ENCODE results near the gene KLK3.
"Not testable (repeated sequence)": the region's sequence is repeated elsewhere in the genome, so short reads cannot be mapped to it uniquely, and the experiment has no call there.

Gene KLK3

DNA sequence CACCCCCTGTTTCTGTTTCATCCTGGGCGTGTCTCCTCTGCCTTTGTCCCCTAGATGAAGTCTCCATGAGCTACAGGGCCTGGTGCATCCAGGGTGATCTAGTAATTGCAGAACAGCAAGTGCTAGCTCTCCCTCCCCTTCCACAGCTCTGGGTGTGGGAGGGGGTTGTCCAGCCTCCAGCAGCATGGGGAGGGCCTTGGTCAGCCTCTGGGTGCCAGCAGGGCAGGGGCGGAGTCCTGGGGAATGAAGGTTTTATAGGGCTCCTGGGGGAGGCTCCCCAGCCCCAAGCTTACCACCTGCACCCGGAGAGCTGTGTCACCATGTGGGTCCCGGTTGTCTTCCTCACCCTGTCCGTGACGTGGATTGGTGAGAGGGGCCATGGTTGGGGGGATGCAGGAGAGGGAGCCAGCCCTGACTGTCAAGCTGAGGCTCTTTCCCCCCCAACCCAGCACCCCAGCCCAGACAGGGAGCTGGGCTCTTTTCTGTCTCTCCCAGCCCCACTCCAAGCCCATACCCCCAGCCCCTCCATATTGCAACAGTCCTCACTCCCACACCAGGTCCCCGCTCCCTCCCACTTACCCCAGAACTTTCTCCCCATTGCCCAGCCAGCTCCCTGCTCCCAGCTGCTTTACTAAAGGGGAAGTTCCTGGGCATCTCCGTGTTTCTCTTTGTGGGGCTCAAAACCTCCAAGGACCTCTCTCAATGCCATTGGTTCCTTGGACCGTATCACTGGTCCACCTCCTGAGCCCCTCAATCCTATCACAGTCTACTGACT, at the start of gene KLK3:
KLK3 (plus strand) TSS at position 280 of the 775 bp plus-strand sequence; CDS start at position 321, 41 bp downstream.
- DNase-seq = no peak

DNA sequence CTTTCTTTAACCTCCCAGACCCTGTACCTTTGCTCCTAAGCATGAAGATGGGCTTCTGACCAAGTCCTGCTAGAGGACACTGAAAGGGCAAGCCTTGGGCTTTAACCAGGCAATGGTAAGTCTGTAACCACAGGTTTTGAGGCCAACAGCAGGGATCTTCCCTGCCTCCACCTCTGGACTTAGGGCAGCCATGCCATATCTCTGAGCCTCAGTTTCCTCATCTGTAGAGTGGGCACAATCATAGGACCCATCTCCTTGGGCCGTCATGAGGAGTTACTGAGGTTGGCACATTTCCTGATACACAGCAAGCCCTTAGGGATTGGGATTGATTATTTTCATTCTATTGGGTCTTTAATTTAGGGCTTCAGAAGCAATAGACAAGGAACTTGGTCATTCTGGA, 45.9 kb upstream of the KLK3 start:
- no peak for DNase-seq

DNA sequence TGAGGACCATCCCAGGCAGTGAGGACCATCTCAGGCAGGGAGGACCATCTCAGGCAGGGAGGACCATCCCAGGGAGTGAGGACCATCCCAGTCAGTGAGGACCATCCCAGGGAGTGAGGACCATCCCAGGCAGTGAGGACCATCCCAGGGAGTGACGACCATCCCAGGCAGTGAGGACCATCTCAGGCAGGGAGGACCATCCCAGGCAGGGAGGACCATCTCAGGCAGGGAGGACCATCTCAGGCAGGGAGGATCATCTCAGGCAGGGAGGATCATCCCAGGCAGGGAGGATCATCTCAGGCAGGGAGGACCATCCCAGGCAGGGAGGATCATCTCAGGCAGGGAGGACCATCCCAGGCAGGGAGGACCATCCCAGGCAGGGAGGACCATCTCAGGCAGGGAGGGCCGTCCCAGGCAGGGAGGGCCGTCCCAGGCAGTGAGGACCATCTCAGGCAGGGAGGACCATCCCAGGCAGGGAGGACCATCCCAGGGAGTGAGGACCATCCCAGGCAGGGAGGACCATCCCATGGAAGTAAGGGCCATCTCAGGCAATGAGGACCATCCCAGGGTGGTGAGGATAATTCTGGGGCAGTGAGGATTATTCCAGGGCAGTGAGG, 43.0 kb upstream of the KLK3 start:
- DNase-seq = not testable (repeated sequence)

DNA sequence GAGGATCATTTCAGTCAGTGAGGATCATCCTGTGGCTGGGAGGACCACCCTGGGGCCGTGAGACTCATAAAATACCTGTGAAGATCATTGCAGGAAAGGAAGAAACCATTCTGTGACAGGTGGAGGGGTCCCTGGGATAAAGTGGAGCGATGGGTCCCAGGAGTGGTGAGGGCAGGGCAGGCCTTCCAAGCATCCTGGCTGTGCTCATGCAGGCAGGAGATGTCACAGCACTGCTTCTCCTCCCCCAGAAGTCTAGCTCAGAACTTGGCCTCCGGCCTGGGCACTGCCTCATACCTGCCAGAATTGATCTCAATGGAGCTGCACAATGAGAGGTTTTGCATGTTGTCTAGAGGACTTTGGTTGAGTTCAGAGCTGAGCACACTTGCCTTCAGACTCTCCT, 42.2 kb upstream of the KLK3 start:
- DNase-seq = no peak

DNA sequence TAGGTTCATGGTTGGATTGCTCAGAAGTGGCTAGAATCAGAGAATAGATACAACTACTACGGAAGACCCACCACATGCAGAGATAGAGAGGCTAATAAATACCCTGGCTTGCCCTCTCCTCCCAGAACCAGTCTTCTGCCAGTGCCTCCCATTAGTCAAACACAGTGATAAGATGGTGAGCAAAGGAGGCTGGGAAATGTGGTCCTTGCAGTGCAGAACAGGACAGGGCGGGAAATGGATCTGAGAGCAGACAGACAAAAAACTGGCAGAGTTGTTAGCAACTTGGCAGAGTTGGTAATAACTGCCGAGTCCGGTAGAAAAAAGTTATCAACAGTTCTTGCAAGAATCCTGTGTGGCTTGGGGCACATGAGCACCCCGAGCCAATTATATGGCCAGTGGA, 39.8 kb upstream of the KLK3 start:
- no peak for DNase-seq

DNA sequence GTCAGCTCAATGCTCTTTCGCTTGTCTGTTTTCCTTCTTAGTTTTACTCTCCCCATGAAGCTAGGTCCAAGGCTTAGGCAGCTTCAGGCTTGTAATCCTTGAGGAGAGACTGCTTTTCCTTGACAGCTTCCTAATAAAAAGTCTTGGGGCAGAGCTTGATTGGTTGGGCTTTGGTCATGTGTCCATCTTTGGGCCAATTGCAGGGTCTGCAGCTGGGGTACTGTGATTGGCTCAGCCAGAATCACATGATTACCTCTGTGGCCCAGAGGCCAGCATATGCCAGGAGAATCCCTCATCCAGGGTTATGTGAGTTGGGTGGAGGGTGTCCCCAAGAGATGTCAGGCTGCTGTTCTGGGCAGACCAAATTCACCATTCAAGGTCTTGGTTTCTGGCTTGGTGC, 39.3 kb upstream of the KLK3 start:
- no peak for DNase-seq

DNA sequence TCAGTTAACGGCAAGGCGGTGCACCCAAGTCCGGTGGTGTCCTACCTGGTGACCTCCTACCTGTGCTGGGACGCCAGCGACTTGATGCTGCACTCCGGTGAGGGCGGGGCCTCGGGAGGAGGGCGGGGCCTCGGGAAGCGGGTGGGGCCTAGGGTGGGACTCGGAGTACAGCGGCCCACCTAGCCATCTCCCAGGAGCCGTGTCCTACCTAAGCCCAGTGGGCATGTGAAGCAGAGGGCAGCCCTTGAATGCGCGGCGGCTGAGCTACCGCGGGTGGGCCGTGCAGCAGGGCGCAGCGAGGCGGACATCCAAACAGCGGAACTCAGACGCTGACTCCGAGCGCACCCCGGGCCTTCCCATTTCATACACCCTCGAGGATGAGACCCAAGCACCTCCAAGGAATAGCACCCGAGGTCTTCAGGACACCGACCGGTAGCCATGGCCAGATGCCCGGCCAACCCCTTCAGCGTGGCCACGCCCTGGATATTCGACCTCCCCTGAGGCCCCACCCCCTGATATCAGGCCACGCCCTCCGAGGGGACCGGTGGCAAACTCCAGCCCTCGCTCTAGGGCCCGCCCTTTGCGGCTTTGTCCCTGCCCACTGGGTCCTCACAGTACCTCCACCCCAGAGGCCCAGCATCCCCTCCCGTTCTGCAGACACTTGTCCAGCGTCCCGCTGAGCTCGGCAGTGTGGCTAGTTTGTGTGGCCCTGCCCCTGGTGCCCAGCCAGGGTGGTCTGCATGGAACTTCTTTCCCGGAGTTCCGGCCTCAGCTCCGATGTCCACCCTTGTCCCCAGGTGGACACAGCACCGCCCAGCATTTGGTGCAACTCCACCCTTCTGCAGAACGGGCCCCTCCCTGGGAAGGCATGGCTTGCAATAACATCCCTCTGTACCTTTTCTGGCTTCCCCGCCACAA, 36.5 kb upstream of the KLK3 start:
- no peak for DNase-seq

DNA sequence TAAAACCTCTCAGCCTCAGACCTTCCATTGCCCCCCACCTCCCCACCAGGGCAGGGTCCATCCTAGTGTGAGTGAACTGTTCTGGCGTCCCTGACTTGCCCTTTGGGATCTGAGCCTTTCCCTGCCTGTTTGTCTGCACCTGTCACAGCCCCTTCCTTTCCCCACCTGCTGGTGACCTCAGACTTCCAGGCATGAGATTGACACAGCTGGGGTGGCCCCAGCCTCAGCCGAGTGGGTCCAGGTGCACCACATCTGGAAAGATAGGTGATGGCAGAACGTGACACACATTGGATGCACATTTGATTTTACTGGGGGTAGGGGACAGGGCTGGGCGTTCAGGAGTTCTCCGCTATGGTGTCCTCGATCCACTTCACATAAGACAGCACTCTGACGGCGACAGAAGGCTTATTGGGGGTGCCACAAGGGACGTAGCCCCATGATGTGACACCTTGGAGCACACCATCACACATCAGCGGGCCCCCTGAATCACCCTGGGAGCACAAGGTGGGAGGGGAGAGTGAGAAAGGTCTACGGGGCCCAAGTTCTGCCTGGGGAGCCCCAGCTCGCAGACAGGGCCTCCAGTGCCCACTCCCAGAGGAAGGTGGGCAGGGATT, 35.7 kb upstream of the KLK3 start:
- DNase-seq = no peak

DNA sequence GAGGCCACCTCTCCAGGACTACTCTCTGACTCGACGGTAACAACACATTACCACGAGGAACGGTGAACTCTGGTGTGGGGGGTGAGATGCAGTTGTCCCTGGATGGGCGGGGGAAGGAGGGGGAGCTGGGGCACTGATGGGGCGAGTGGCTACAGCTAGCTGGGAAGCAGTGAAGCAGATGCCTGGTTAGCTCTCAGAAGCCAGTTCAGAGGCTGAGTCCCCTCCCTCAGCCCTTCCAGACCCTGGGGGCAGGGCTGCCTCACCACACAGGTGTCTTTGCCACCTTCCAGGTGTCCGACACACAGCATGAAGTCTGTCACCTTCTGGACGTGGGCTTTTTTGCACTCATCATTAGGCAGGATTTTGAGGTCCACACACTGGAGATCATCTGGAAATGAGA, 35.1 kb upstream of the KLK3 start:
- no peak for DNase-seq

DNA sequence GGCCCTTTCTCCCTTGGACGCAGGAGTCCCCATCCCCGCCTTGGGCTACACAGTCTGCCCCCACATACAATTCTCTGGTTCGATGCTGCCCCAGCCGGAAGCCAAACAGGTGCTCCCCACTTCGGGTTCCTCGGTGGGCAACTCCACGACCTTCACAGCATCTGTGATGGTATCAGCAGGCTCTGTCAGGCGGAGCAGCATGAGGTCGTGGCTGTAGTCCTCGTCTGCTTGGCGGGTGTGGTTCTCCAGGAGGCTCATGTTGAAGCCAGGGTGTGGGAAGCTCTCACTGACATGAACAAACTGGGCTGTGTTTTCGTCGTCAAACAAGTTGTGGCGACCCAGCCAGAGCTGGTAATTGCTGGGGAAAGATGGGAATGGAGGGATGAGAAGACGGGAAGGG, 34.6 kb upstream of the KLK3 start:
- no peak for DNase-seq

DNA sequence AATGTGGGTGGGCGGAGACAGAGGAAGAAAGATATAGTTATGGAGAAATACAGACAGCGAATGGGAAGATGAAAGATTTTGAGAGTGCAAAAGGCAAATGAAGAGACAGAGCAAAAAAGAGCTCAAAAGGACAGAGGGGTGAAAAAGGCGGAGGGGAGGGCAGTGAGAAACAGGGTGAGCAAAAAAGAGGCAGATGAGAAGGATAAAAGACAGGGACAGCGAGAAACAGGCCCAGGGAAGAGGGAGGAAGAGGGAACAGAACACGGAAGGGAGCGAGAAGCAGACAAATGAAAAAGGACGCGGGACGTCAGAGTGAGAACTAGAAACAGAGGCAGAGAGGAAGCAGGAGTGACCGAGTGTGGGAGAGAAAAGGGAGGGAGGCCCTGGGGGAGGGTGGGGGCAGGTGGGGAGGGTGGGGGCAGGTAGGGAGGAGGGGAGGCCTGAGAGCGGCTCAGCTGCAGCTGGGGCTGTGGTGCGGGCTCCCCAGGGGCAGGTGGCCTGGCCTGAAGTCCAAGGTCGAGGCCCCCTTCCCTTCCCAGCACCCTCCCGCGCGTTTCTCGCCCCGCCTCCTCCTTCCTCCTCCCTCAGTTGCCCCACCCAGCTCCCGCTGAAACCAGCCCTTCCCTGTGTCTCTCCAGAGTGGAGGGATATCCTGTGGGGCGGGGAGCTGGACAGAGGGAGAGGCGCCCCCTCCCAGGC, 34.0 kb upstream of the KLK3 start:
- DNase-seq = no peak

DNA sequence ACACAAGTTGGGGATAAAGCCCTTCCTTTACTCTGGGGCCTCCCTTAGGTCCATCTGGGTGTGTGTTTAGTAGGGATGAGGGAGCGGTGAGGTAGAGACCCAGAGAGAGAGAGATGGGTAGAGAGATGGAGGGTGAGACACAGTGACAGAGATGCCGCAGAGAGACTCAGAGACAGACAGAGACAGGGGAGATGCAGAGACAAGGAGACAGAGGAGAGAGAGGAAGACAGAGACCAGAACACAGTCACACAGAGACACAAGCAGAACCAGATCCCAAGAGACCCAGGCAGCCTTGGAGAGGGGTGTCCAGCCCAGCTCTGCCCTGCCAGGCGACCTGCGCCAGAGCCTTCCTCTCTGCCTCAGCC, 33.5 kb upstream of the KLK3 start:
- no peak for DNase-seq

DNA sequence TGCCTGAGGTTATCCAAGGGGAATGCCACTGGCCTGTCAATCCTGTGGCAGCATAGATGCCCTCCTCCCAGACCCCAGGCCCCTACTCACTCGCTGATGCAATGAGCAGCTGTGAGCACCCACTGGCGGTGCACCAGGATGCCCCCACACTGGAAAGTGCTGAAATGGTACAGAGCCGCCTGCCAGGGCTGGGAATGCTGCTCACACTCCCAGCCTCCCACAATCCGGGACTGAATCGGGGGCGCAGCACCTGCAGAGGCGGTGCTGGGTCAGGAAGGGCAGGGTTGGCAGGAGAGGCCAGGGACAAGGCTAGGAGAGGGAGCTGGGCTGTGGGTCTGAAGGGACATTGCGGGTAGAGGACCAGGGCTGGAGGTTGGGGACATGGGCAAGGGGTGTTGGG, 33.1 kb upstream of the KLK3 start:
- no peak for DNase-seq

DNA sequence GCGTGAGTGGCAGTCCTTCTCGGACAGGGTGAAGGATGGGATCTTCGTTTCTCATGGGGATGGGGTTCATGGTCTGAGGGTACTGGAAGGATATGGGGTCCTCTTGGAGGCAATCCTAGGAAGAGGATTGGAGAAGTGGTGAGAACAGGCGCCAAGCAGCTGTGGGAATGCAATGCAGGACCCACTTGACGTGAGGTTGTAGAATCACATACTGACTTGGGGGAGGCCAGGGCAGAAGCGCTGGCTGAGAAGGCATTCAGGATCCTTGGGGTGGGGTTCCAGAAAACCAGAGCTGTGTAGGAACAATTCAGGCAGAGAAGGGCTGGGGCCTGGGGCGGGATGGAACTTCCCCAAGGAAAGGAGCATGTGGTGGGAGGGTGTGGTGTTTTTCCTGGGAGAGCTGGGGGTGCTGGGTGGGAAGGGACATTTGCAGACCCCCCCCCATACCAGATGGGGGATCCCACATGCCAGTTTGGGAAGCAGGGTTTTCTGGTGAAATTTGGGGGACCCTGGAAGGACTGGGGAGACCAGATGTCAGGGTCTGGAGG, 32.0 kb upstream of the KLK3 start:
- no peak for DNase-seq

DNA sequence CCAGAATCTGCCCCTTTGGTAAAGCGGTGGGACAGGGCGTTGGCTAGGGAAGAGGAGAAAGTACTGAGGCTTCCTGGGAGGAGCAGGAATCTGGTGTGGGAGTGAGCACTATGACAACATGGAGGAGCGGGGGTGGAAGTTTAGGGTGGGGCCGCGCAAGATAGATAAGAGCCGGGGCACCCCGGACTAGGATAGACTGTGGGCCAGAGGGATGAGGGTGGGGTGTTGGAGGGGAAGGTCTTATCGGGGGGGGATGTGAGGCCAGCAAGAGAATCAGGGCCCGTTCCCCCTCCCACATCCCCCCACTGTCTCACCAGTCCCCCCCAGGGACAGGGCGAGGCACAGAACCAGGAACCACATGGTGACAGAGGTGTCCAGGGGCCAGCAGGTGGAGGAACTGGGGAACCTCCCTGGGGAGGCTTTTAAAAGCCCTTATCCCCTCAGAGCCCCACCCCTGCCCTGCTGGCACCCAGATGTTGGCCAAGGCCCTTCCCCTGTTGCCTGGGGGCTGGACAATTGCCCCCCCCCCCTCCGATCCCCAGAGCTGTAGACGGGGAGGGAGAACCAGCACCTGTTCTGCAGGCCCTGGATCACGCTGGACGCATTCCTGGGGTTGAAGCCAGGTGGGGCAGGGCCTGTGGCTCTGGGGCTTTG, 31.2 kb upstream of the KLK3 start, which contains the start of gene KLK1:
KLK1 (minus strand) TSS at position 399 of the 654 bp plus-strand sequence; CDS start at position 360, 39 bp downstream.
- no peak for DNase-seq

DNA sequence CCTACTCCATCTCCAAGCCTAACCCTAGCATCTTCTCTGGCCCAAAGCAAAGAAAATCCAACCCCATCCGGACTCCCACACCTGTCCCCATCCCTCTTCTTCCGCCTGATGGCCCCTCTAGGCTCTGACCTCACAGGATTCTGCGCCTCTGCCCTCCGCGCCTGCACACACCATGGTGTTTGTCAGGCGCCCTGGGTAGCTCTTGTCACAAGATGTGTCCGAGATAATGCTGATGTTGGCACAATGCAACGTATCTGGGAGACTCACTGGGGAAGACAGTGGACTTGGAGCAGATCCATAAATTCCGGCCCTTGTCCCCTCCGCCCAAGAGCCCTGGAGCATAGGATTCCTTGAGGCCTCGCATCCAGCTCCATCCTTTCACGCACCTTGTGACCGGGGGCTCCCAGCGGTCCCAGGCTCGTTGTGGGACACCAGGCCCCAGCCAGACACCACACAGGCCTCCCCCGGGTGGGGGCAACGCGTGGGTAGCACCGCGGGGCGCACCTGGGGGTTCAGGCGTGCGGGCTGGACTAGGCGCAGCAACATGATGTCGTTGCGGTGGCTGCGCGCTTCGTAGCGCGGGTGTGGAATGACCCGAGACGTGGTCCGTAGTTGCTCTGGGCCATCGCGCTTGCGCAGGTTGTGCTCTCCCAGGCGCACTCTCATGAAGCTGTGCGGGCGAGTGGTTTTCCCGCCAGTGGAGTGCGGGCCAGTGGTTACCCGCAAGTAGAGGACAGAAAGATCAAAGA, 28.0 kb upstream of the KLK3 start:
- no peak for DNase-seq

DNA sequence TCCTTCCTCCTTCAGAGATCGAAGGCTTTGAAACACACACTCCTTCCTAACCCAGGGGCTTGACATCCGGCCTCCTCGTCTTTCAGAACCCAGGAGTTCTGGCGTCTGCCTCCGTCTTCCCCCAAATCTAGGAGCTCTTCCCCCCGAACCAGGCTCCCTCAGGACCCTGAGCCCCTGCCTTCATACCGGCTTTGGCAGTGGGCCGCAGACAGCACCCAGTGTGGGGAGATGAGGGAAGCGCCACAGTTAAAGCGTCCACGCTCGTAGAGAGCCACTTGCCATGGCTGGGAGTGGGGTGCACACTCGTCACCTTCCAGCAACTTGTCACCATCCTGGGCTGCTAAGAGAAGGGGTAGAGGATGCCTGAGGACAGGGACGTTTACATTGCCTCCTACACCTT, 27.2 kb upstream of the KLK3 start:
- DNase-seq = no peak

DNA sequence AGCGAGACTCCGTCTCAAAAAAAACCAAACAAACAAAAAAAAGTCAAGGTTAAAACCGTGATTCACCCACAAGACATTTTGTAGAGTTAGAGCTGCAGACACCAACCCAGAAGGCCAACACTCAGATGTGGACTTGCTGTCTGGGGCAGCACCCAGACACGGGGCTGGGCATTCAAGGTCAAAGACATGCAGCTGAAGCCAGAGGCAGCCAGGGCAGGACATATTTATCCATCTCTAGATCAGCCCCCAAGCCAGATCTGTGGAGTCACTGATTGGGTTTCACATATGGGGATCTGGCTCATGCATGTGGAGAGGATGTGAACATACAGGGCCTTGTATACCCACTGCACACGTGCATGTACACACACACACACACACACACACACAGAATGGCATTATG, 24.9 kb upstream of the KLK3 start:
- DNase-seq = no peak

DNA sequence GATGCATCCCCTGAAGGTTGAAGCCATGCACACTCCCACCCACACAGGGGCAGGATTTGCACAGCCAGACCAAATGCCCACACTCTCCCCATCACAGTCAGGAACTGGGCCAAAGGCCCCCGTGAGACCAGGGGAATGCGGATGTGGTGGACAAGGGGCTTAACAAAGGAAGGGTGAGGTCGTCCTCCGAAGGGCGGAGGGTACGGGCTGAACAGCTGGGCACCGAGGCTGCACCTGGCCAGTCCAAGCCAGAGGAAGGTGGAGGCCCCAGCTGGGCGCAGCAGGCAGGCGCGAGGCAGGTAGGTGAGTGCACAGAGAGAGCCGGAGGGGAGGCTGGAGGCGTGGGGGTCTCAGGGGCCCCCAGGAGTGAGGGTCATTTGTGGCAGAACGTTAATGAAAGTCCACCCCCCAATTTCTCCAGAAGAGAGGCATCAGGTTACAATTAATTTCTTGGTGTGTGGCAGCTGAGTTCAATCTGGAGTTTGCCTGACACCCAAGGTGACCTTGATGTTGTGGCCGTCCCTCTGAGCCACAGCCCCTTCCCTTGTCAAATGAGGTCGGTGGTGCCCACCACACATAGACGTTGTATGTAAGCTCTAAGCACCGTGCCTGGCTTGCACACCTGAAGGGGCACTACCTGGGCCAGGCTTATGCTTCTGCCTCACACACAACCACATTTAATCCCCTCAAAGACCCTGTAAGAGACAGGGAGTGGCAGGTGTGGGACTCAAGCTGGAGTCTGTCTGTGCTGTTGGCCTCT, 24.3 kb upstream of the KLK3 start:
- no peak for DNase-seq

DNA sequence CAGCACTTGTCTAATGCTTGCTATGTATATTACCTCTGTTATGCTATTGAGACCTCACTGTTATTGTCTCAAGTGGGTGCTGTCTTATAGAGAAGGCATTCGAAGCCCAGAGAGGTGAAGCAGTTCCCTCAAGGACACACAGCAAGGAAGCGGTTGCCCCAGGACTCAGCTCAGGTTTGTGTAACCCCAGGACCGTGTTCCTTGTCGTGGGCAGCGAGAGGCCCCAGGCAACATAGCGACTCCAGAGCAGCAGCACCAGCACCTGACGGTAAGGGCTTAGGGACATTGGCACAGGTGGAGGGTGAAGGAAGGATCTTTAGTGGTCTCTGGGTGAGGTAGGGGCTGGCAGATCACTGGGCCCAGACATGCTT, 23.7 kb upstream of the KLK3 start:
- no peak for DNase-seq

Measured in fibroblast of skin of right quadriceps (primary cell).